DND-41 (cell line): ENCODE results near the gene POLA2.
A peak's percentile ranks its signal among the peaks of the same experiment; 100 is the strongest.

Source experiments
- ATAC-seq: fragments of 200-7000 bp; cut with Tn5 transposase; 3 replicates; pipeline ENCODE4 v1.9.1; 2021; ENCODE audit warnings: low read depth; ENCODE audit not compliant: insufficient read depth
- DNase-seq: peaks from one replicate; pipeline ENCODE4 v3.0.0-alpha.2; 2020
- H2AFZ ChIP-seq: 2 replicates; pipeline ENCODE4 v1.6.0; 2012; ENCODE audit warnings: low read depth, low read length
- H3K27ac ChIP-seq: 2 replicates; pipeline ENCODE4 v1.5.1; 2012; ENCODE audit warnings: low read length, inconsistent platforms
- H3K27me3 ChIP-seq: fragments of 200-600 bp; sonication (generic); 2 replicates; pipeline ENCODE4 v1.6.0; 2012; ENCODE audit warnings: low read length, mild to moderate bottlenecking, inconsistent platforms; ENCODE audit not compliant: insufficient read depth, poor library complexity
- H3K36me3 ChIP-seq: 2 replicates; pipeline ENCODE4 v1.5.1; 2012; ENCODE audit warnings: low read length, inconsistent platforms; ENCODE audit not compliant: insufficient read depth
- H3K4me1 ChIP-seq: 2 replicates; pipeline ENCODE4 v1.5.1; 2012; ENCODE audit warnings: mild to moderate bottlenecking, low read length; ENCODE audit not compliant: insufficient read depth
- H3K4me2 ChIP-seq: 2 replicates; pipeline ENCODE4 v1.6.0; 2012; ENCODE audit warnings: mild to moderate bottlenecking, moderate library complexity, low read length, inconsistent platforms; ENCODE audit not compliant: insufficient read depth
- H3K4me3 ChIP-seq, 2 experiments: fragments of 200-600 bp in 1 of 2; shearing (Covaris generic) in 1 of 2; 2 replicates each; pipeline ENCODE4 v1.5.1; 2012 to 2016; ENCODE audit warnings: inconsistent platforms in 2 of 2, low read length in 2 of 2, mild to moderate bottlenecking in 2 of 2, low read depth in 1 of 2, moderate library complexity in 1 of 2
- H3K79me2 ChIP-seq: 2 replicates; pipeline ENCODE4 v1.6.0; 2012; ENCODE audit warnings: low read length, inconsistent platforms; ENCODE audit not compliant: insufficient read depth
- H3K9ac ChIP-seq: 2 replicates; pipeline ENCODE4 v1.6.0; 2012; ENCODE audit warnings: low read depth, mild to moderate bottlenecking, inconsistent platforms, low read length, moderate library complexity
- H3K9me3 ChIP-seq: 2 replicates; pipeline ENCODE4 v1.5.1; 2012; ENCODE audit warnings: low read length, moderate library complexity, mild to moderate bottlenecking, inconsistent platforms; ENCODE audit not compliant: insufficient read depth, severe bottlenecking
- H4K20me1 ChIP-seq: 2 replicates; pipeline ENCODE4 v1.6.0; 2012; ENCODE audit warnings: low read length; ENCODE audit not compliant: insufficient read depth
- EZH2 ChIP-seq: IDR thresholded peaks from 3 replicates; pipeline ENCODE4 v1.6.1; 2012; ENCODE audit warnings: borderline replicate concordance, low read depth, mild to moderate bottlenecking, moderate library complexity, low read length, inconsistent platforms; ENCODE audit not compliant: severe bottlenecking
- TF ChIP-seq, protein P1 (sequence below): IDR thresholded peaks from 2 replicates; pipeline ENCODE4 v1.5.1; 2012; ENCODE audit warnings: borderline replicate concordance, low read length, moderate library complexity, mild to moderate bottlenecking; ENCODE audit not compliant: poor library complexity, severe bottlenecking; ENCODE audit errors: extremely low read depth

Gene POLA2

DNA sequence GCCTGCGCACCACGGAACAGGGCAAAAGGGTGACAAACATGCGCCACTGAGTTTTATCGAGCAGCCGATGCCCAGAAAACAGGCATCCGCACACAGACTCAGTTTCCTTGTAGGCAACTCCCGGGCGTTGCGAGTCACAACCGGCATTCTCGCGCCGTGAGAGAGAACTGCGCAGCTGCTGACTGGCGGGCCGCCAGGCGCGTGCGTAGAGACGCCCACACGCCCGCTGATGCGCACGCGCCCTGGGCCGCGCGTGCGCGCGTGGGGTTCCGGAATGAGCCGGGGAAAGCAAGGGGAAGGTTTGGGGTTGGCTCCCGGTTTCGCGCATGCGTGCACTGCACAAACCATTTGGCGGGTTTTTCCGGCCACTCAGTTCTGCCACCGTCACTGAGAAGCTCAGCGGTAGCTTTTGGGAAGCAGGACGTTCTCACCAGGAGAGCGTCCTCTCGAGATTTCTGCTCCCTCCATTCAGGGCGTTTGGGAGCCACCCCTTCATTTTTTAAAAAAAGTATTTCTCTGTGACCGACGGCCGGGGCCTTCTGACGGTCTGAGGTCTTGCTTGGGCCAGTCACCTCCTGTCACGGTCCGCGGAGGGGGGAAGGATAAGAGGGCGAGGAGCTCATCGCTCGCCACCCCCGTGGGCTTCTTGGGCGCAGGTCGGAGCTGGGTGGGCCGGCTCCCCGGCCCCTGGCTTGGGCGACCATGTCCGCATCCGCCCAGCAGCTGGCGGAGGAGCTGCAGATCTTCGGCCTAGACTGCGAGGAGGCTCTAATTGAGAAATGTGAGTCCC lies at the start of gene POLA2:
Gene POLA2, plus strand, starts transcription at position 372 of the 790 bp plus-strand sequence. Its CDS starts 331 bp downstream, at position 703.
- peak; percentile 97 for DNase-seq
- Histone ChIP-seq H3K79me2 (peaks cover 56% of the 10 kb centered on the region), H3K36me3 (peaks cover 27% of the 10 kb centered on the region), H3K9me3 (no peaks in the 10 kb centered on the region), H3K4me2 (peak within 1 kb of the TSS; percentile 96), H3K4me1 (peaks cover 36% of the 10 kb centered on the region), H2AFZ (peak within 1 kb of the TSS; percentile 90), H3K27ac (peak within 1 kb of the TSS; percentile 95), H3K27me3 (no peaks in the 10 kb centered on the region), H3K9ac (peak within 1 kb of the TSS; percentile 98), H4K20me1 (peaks cover 12% of the 10 kb centered on the region; the same call in 1 of the 2 replicates), H3K4me3 (peak within 1 kb of the TSS; percentile 88 to 94)
- TF ChIP-seq, protein P1, sequence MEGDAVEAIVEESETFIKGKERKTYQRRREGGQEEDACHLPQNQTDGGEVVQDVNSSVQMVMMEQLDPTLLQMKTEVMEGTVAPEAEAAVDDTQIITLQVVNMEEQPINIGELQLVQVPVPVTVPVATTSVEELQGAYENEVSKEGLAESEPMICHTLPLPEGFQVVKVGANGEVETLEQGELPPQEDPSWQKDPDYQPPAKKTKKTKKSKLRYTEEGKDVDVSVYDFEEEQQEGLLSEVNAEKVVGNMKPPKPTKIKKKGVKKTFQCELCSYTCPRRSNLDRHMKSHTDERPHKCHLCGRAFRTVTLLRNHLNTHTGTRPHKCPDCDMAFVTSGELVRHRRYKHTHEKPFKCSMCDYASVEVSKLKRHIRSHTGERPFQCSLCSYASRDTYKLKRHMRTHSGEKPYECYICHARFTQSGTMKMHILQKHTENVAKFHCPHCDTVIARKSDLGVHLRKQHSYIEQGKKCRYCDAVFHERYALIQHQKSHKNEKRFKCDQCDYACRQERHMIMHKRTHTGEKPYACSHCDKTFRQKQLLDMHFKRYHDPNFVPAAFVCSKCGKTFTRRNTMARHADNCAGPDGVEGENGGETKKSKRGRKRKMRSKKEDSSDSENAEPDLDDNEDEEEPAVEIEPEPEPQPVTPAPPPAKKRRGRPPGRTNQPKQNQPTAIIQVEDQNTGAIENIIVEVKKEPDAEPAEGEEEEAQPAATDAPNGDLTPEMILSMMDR, result no peak
- TF ChIP-seq EZH2, result no peak
- ATAC-seq, result peak; percentile 89

DNA sequence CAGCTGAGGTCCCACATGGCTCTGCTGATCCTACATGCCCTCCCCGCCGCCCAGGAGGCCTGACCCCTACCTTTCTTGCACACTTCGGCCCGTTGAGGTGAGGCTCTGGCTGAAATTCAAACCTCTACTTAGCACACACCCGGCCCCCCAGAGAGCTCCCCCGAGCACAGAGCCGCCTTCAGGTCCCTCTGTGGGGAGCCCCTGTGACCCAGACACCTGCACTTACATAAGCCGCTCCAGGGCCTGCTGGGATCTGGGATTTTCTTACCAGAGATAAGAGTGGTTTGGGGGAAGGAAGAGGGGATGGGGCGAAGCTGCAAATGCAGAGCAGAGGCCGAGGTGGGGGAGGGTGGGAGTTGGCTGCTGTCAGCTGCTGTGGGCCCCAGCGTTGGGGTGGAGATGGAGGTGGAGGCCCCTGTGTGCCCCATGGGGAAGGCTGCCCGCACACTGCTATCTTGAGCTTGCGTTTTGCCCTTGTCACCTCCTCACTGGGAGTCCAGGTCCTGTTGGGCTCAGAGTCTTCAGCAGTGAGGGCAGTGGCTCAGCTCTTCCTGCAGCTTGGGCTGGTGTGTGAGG lies 49.4 kb upstream of the POLA2 start:
- DNase-seq (no peak), ATAC-seq (no peak)
- no peaks in the 10 kb centered on the region for H4K20me1 ChIP-seq
- TF ChIP-seq, protein P1, result no peak
- TF ChIP-seq EZH2, result no peak
- H3K27ac ChIP-seq, result no peak overlapping the region
- no peak overlapping the region for H3K9ac ChIP-seq
- H2AFZ ChIP-seq, result no peak overlapping the region
- H3K27me3 ChIP-seq, result no peaks in the 10 kb centered on the region
- H3K4me3 ChIP-seq, result no peak overlapping the region
- H3K4me2 ChIP-seq, result no peak overlapping the region
- H3K79me2 ChIP-seq, result no peaks in the 10 kb centered on the region
- no peaks in the 10 kb centered on the region for H3K9me3 ChIP-seq
- H3K36me3 ChIP-seq, result peaks cover 30% of the 10 kb centered on the region
- no peaks in the 10 kb centered on the region for H3K4me1 ChIP-seq

- H4K20me1 ChIP-seq, result no peaks in the 10 kb centered on the region
- ATAC-seq (no peak), DNase-seq (no peak)
- H3K27me3 ChIP-seq, result no peaks in the 10 kb centered on the region
- no peaks in the 10 kb centered on the region for H3K9me3 ChIP-seq
- H3K36me3 ChIP-seq, result peaks cover 26% of the 10 kb centered on the region
- no peak overlapping the region for H3K9ac ChIP-seq
- TF ChIP-seq, protein P1, result no peak
- TF ChIP-seq EZH2, result no peak
- no peak overlapping the region; the same call in 1 of the 2 replicates for H3K27ac ChIP-seq
- no peaks in the 10 kb centered on the region for H3K79me2 ChIP-seq
- H2AFZ ChIP-seq, result no peak overlapping the region
- H3K4me2 ChIP-seq, result no peak overlapping the region
- H3K4me1 ChIP-seq, result no peaks in the 10 kb centered on the region
- no peak overlapping the region for H3K4me3 ChIP-seq
Measured at GRCh38 chr11:65213322-65214211, 48.2 kb upstream of the POLA2 start.
